Tibial nerve (tissue), 4 donors: Measurements from ENCODE around the gene OTOG. TPM values are rescaled to one million over a fixed set of nuclear protein-coding genes. Genes with fewer than 3 reads are reported as not detected.

ENCODE experiments used
- DNase-seq, 2 donors: peaks; one replicate each; pipeline ENCODE4 v3.0.0-alpha.2; 2019; ENCODE audit warnings: low spot score in 2 of 2
- H3K27ac ChIP-seq, 4 donors: fragments of 200-600 bp; sonication (generic) in 3 of 4; one replicate each; pipeline ENCODE4 v1.5.1; 2017 to 2019; ENCODE audit warnings: mild to moderate bottlenecking in 1 of 4
- H3K27me3 ChIP-seq, 2 donors: fragments of 200-600 bp; sonication (generic) in 1 of 2; one replicate each; pipeline versions ENCODE4 v1.5.1 to v1.6.0; 2017 to 2019
- H3K36me3 ChIP-seq, 3 donors: fragments of 200-600 bp; sonication (generic); one replicate each; pipeline ENCODE4 v1.5.1; 2018 to 2019
- H3K4me1 ChIP-seq, 4 donors: fragments of 200-600 bp; sonication (generic) in 3 of 4; one replicate each; pipeline ENCODE4 v1.5.1; 2017 to 2019
- H3K4me3 ChIP-seq, 4 donors: fragments of 200-600 bp; sonication (generic) in 3 of 4; one replicate each; pipeline ENCODE4 v1.5.1; 2017 to 2019; ENCODE audit warnings: mild to moderate bottlenecking in 1 of 4, moderate library complexity in 1 of 4
- H3K9me3 ChIP-seq, 4 donors: fragments of 200-600 bp; sonication (generic) in 3 of 4; one replicate each; pipeline ENCODE4 v1.5.1; 2017 to 2019
- EP300 ChIP-seq, 2 donors: sonication (generic); formaldehyde crosslinking; IDR thresholded peaks; one replicate each; pipeline ENCODE4 v1.6.1; 2017; ENCODE audit warnings: antibody characterized with exemption in 2 of 2, mild to moderate bottlenecking in 1 of 2
- POLR2A ChIP-seq, 2 donors: fragments of 450-650 bp; IDR thresholded peaks; one replicate each; pipeline ENCODE4 v1.6.1; 2017; ENCODE audit warnings: antibody characterized with exemption in 2 of 2, mild to moderate bottlenecking in 2 of 2, moderate library complexity in 2 of 2
- WGBS, 2 donors: methylation state at CpG; one replicate each; pipeline ENCODE4 v1.1.5; 2018; 5-methylcytosine and 5-hydroxymethylcytosine counted together
- total RNA-seq, 4 donors: library from RNA; depleted of rRNA; stranded (reverse); fragments of >200 nt; gene quantifications; one replicate each; pipeline ENCODE4 v1.1.0, GENCODE V29; 2016
- TF ChIP-seq, protein P1 (sequence below), 5 experiments: fragments of 200-600 bp in 3 of 5; fragments of 450-650 bp in 2 of 5; sonication (generic) in 3 of 5; IDR thresholded peaks; one replicate each; pipeline ENCODE4 v1.5.1; 2016 to 2019; ENCODE audit warnings: antibody characterized with exemption in 5 of 5, mild to moderate bottlenecking in 3 of 5, moderate library complexity in 2 of 5

Gene OTOG
- total RNA-seq, 4 donors from 2014 or later, result not detected

DNA sequence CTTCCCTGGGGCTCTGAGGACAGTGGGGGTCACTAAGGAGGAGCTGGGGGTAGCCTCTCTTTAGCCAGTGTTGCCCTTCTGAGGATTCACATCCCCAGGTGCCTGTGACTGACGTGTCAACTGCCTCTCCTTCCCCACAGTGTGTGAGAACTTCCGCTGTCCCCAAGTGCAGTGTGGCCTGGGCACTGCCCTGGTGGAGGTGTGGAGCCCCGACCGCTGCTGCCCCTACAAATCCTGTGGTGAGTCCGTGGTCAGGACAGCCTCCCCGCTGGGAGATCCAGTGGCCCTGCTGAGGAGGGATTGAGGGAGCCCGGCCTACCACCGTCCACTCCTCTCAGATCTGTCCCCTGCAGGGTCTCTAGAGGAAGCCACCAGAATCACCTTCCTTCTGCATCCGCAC is 91.3 kb downstream of the OTOG start:
- TF ChIP-seq POLR2A (IDR thresholded peaks at IDR 0.05) (no peak), EP300 (IDR thresholded peaks at IDR 0.05) (no peak)
- TF ChIP-seq, protein P1, sequence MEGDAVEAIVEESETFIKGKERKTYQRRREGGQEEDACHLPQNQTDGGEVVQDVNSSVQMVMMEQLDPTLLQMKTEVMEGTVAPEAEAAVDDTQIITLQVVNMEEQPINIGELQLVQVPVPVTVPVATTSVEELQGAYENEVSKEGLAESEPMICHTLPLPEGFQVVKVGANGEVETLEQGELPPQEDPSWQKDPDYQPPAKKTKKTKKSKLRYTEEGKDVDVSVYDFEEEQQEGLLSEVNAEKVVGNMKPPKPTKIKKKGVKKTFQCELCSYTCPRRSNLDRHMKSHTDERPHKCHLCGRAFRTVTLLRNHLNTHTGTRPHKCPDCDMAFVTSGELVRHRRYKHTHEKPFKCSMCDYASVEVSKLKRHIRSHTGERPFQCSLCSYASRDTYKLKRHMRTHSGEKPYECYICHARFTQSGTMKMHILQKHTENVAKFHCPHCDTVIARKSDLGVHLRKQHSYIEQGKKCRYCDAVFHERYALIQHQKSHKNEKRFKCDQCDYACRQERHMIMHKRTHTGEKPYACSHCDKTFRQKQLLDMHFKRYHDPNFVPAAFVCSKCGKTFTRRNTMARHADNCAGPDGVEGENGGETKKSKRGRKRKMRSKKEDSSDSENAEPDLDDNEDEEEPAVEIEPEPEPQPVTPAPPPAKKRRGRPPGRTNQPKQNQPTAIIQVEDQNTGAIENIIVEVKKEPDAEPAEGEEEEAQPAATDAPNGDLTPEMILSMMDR (IDR thresholded peaks at IDR 0.05), result no peak
- H3K27me3 ChIP-seq, result no peaks in the 10 kb centered on the region
- no peak overlapping the region for H3K27ac ChIP-seq
- no peak overlapping the region for H3K4me3 ChIP-seq
- no peaks in the 10 kb centered on the region for H3K36me3 ChIP-seq
- WGBS, 2 donors, result 83 to 84% methylated on average over 7 to 8 of the region's 9 CpGs
- no peaks in the 10 kb centered on the region for H3K9me3 ChIP-seq
- H3K4me1 ChIP-seq, result no peaks in the 10 kb centered on the region
- DNase-seq, result no peak

DNA sequence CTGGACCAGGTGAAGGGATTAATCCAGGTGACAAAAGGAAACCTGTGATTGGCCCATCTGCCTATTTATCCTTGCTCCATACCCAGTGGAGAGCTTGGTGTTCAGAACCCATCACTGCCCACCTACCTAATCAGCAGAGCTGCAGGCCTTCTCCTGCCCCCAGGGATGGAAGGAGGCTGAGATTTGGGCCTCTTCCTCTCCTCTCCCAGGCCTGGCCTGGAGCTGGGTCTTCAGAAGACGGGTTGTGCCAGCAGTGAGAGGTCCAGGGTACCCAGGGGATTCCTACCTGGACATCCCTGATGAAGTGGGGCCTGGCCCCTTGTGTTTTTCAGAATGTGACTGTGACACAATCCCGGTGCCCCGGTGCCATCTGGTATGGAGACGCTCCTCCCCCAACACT is 92.0 kb downstream of the OTOG start:
- Histone ChIP-seq H3K4me1 (no peaks in the 10 kb centered on the region), H3K36me3 (no peaks in the 10 kb centered on the region), H3K4me3 (no peak overlapping the region), H3K27ac (no peak overlapping the region), H3K9me3 (no peaks in the 10 kb centered on the region), H3K27me3 (no peaks in the 10 kb centered on the region)
- TF ChIP-seq EP300 (IDR thresholded peaks at IDR 0.05), result no peak
- TF ChIP-seq, protein P1 (IDR thresholded peaks at IDR 0.05), result no peak
- TF ChIP-seq POLR2A (IDR thresholded peaks at IDR 0.05), result no peak
- no peak for DNase-seq
- WGBS, 2 donors, result 87 to 90% methylated on average over 4 of the region's 4 CpGs

DNA sequence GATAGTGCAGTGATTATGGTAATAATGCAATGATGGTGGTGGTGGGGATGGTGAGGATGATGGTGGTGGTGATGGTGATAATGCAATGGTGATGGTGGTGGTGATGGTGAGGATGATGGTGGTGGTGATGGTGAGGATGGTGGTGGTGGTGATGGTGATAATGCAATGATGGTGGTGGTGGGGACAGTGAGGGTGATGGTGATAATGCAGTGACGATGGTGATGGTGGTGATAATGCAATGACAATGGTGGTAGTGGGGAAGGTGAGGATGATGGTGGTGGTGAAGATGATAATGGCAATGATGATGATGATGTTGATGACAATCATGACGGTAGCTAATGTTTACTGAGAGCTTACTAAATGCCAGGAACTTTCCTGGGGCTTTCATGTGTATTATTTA is 92.7 kb downstream of the OTOG start:
- no peak for DNase-seq
- H3K9me3 ChIP-seq, result no peaks in the 10 kb centered on the region
- no peaks in the 10 kb centered on the region for H3K36me3 ChIP-seq
- no peaks in the 10 kb centered on the region for H3K4me1 ChIP-seq
- H3K27ac ChIP-seq, result no peak overlapping the region
- H3K27me3 ChIP-seq, result no peaks in the 10 kb centered on the region
- TF ChIP-seq EP300 (IDR thresholded peaks at IDR 0.05), result no peak
- TF ChIP-seq, protein P1 (IDR thresholded peaks at IDR 0.05), result no peak
- TF ChIP-seq POLR2A (IDR thresholded peaks at IDR 0.05), result no peak
- no peak overlapping the region for H3K4me3 ChIP-seq
- WGBS, 2 donors, result 72 to 82% methylated on average over 2 of the region's 2 CpGs

DNA sequence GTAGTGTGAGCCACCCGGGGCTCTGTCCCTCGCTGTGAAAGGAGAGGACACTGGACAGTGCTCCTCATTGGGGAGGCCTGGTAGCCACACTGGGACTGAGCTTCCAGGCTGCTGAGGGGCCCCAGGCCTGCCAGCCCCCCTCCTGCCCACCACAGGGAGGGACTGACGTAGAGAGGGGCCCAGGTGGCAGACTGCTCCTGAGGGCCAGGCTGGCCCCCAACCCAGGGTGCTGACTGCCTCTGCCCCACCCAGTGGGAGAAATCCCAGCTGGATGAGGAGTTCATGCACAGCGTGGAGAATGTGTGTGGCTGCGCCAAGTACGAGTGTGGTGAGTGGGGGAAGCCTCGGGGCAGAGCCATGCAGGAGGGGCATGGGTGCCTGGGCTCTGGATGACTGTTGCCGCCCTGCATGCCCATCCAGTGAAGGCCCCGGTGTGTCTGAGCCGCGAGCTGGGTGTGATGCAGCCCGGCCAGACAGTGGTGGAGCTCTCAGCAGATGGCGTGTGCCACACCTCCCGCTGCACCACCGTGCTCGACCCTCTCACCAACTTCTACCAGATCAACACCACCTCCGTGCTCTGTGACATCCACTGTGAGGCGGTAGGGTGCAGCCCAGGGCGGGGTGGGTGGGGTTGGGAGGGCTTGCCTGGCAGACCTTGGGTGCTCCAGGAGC is 93.6 kb downstream of the OTOG start:
- Histone ChIP-seq H3K9me3 (no peaks in the 10 kb centered on the region), H3K4me1 (no peaks in the 10 kb centered on the region), H3K27ac (no peak overlapping the region), H3K4me3 (no peak overlapping the region), H3K36me3 (no peaks in the 10 kb centered on the region), H3K27me3 (no peaks in the 10 kb centered on the region)
- WGBS, 2 donors, result 77 to 81% methylated on average over 18 to 19 of the region's 19 CpGs
- DNase-seq, result no peak
- TF ChIP-seq, protein P1 (IDR thresholded peaks at IDR 0.05), result no peak
- TF ChIP-seq EP300 (IDR thresholded peaks at IDR 0.05) (no peak), POLR2A (IDR thresholded peaks at IDR 0.05) (no peak)

DNA sequence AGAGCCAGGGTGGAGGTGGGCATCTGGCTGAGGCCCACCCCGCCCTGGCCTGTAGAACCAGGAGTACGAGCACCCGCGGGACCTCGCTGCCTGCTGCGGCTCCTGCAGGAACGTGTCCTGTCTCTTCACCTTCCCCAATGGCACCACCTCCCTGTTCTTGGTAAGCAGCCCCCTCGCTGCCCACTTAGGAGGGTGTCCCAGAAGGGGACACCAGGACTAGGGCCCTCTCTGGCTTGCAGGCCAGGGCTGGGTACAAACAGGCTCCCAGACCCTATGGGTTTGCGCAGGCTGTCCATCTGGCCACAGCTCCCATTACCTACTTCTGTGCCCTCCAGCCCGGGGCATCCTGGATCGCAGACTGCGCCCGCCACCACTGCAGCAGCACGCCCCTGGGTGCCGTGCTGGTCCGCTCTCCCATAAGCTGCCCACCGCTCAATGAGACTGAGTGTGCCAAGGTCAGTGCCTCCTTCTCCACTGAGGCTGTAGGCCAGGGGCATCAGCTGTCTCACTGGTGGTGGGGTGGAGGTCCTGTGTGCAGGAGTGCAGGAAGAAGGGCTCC is 94.8 kb downstream of the OTOG start:
- TF ChIP-seq EP300 (IDR thresholded peaks at IDR 0.05) (no peak), POLR2A (IDR thresholded peaks at IDR 0.05) (no peak)
- TF ChIP-seq, protein P1 (IDR thresholded peaks at IDR 0.05), result no peak

More for the DNA sequence above, 94.8 kb downstream of the OTOG start:
- Histone ChIP-seq H3K4me1 (no peaks in the 10 kb centered on the region), H3K36me3 (no peaks in the 10 kb centered on the region), H3K4me3 (no peak overlapping the region), H3K9me3 (no peaks in the 10 kb centered on the region), H3K27ac (no peak overlapping the region), H3K27me3 (no peaks in the 10 kb centered on the region)
- no peak for DNase-seq
- 92% methylated on average over 17 of the region's 17 CpGs for WGBS, 2 donors
